Measurements from ENCODE around the gene KRTAP10-6.
"Not testable (repeated sequence)": the region's sequence is repeated elsewhere in the genome, so short reads cannot be mapped to it uniquely, and the experiment has no call there.

The KRTAP10-6 gene

GRCh38 chr21:44582055-44582454 is 10.2 kb downstream of the KRTAP10-6 start:
- H3K4me1 Mint-ChIP-seq (ENCODE audit: low read depth) = peaks cover 15% of the 10 kb centered on the region
- peaks cover 37% of the 10 kb centered on the region for H3K9me3 Mint-ChIP-seq
- H3K36me3 Mint-ChIP-seq (ENCODE audit: low read depth) = peaks cover 3% of the 10 kb centered on the region
- no peak overlapping the region for H3K27ac Mint-ChIP-seq
- no peak overlapping the region for H3K4me3 Mint-ChIP-seq
- H3K27me3 Mint-ChIP-seq (ENCODE audit: low read depth) = peaks cover 26% of the 10 kb centered on the region

GRCh38 chr21:44581158-44581557 is 11.1 kb downstream of the KRTAP10-6 start:
- Mint-ChIP-seq H3K9me3 (peaks cover 44% of the 10 kb centered on the region), H3K27me3 (ENCODE audit: low read depth) (peaks cover 17% of the 10 kb centered on the region), H3K4me3 (no peak overlapping the region), H3K4me1 (ENCODE audit: low read depth) (peaks cover 15% of the 10 kb centered on the region), H3K36me3 (ENCODE audit: low read depth) (peaks cover 3% of the 10 kb centered on the region), H3K27ac (no peak overlapping the region)

GRCh38 chr21:44580231-44580821 is 12.0 kb downstream of the KRTAP10-6 start, which contains the start of gene KRTAP10-5:
TSS of gene KRTAP10-5 (minus strand) at chr21:44580604. CDS start at chr21:44580578, 26 bp downstream.
- not testable (repeated sequence) for H3K36me3 Mint-ChIP-seq (ENCODE audit: low read depth); H3K27ac Mint-ChIP-seq; H3K4me3 Mint-ChIP-seq
- peaks cover 13% of the 10 kb centered on the region for H3K27me3 Mint-ChIP-seq (ENCODE audit: low read depth)
- peaks cover 15% of the 10 kb centered on the region for H3K4me1 Mint-ChIP-seq (ENCODE audit: low read depth)
- H3K9me3 Mint-ChIP-seq = peaks cover 51% of the 10 kb centered on the region

GRCh38 chr21:44579833-44580144 is 12.5 kb downstream of the KRTAP10-6 start:
- Mint-ChIP-seq H3K4me3 (no peak overlapping the region), H3K4me1 (ENCODE audit: low read depth) (peaks cover 16% of the 10 kb centered on the region)

GRCh38 chr21:44579056-44579832 is 13.1 kb downstream of the KRTAP10-6 start:
- Mint-ChIP-seq H3K27me3 (ENCODE audit: low read depth) (peaks cover 7% of the 10 kb centered on the region), H3K27ac (no peak overlapping the region), H3K9me3 (peaks cover 51% of the 10 kb centered on the region), H3K36me3 (ENCODE audit: low read depth) (peaks cover 3% of the 10 kb centered on the region), H3K4me1 (ENCODE audit: low read depth) (peaks cover 14% of the 10 kb centered on the region), H3K4me3 (no peak overlapping the region)

More at GRCh38 chr21:44579833-44580144, 12.5 kb downstream of the KRTAP10-6 start:
- H3K27me3 Mint-ChIP-seq (ENCODE audit: low read depth) = peaks cover 11% of the 10 kb centered on the region
- peaks cover 51% of the 10 kb centered on the region for H3K9me3 Mint-ChIP-seq
- H3K27ac Mint-ChIP-seq = no peak overlapping the region
- H3K36me3 Mint-ChIP-seq (ENCODE audit: low read depth) = peaks cover 3% of the 10 kb centered on the region

GRCh38 chr21:44578371-44579055 is 13.8 kb downstream of the KRTAP10-6 start:
- no peak overlapping the region for H3K27ac Mint-ChIP-seq
- peaks cover 3% of the 10 kb centered on the region for H3K36me3 Mint-ChIP-seq (ENCODE audit: low read depth)
- H3K4me1 Mint-ChIP-seq (ENCODE audit: low read depth) = peaks cover 6% of the 10 kb centered on the region
- H3K4me3 Mint-ChIP-seq = no peak overlapping the region
- H3K9me3 Mint-ChIP-seq = peaks cover 51% of the 10 kb centered on the region
- H3K27me3 Mint-ChIP-seq (ENCODE audit: low read depth) = peaks cover 5% of the 10 kb centered on the region

- Mint-ChIP-seq H3K36me3 (ENCODE audit: low read depth) (no peaks in the 10 kb centered on the region), H3K27me3 (ENCODE audit: low read depth) (peaks cover 5% of the 10 kb centered on the region), H3K4me3 (no peak overlapping the region), H3K9me3 (peaks cover 33% of the 10 kb centered on the region), H3K4me1 (ENCODE audit: low read depth) (peaks cover 2% of the 10 kb centered on the region), H3K27ac (no peak overlapping the region)
Measured at GRCh38 chr21:44576025-44576420, 16.3 kb downstream of the KRTAP10-6 start.

GRCh38 chr21:44575307-44576024 is 16.8 kb downstream of the KRTAP10-6 start:
- no peaks in the 10 kb centered on the region for H3K36me3 Mint-ChIP-seq (ENCODE audit: low read depth)
- H3K27me3 Mint-ChIP-seq (ENCODE audit: low read depth) = peaks cover 5% of the 10 kb centered on the region
- H3K4me3 Mint-ChIP-seq = no peak overlapping the region
- H3K27ac Mint-ChIP-seq = no peak overlapping the region
- peaks cover 27% of the 10 kb centered on the region for H3K9me3 Mint-ChIP-seq
- H3K4me1 Mint-ChIP-seq (ENCODE audit: low read depth) = peaks cover 2% of the 10 kb centered on the region

- H3K4me3 Mint-ChIP-seq = no peak overlapping the region
- H3K9me3 Mint-ChIP-seq = peaks cover 26% of the 10 kb centered on the region
- H3K27ac Mint-ChIP-seq = no peak overlapping the region
- no peaks in the 10 kb centered on the region for H3K36me3 Mint-ChIP-seq (ENCODE audit: low read depth)
- H3K4me1 Mint-ChIP-seq (ENCODE audit: low read depth) = peaks cover 2% of the 10 kb centered on the region
- H3K27me3 Mint-ChIP-seq (ENCODE audit: low read depth) = peaks cover 5% of the 10 kb centered on the region
Measured at GRCh38 chr21:44574457-44575306, 17.6 kb downstream of the KRTAP10-6 start.

GRCh38 chr21:44573630-44574456 is 18.5 kb downstream of the KRTAP10-6 start, which contains the start of gene KRTAP10-4:
TSS of gene KRTAP10-4 (plus strand) at chr21:44573729. CDS start at chr21:44573759, 30 bp downstream.
- not testable (repeated sequence) for H3K4me1 Mint-ChIP-seq (ENCODE audit: low read depth)

GRCh38 chr21:44572959-44573583 is 19.2 kb downstream of the KRTAP10-6 start:
- Mint-ChIP-seq H3K9me3 (peaks cover 22% of the 10 kb centered on the region), H3K36me3 (ENCODE audit: low read depth) (no peaks in the 10 kb centered on the region), H3K4me1 (ENCODE audit: low read depth) (peaks cover 2% of the 10 kb centered on the region), H3K27ac (no peak overlapping the region), H3K4me3 (no peak overlapping the region), H3K27me3 (ENCODE audit: low read depth) (peaks cover 5% of the 10 kb centered on the region)

More at GRCh38 chr21:44573630-44574456, 18.5 kb downstream of the KRTAP10-6 start, which contains the start of gene KRTAP10-4:
- H3K27ac Mint-ChIP-seq; H3K27me3 Mint-ChIP-seq (ENCODE audit: low read depth); H3K4me3 Mint-ChIP-seq; H3K36me3 Mint-ChIP-seq (ENCODE audit: low read depth): not testable (repeated sequence)
- peaks cover 26% of the 10 kb centered on the region for H3K9me3 Mint-ChIP-seq

- peaks cover 5% of the 10 kb centered on the region for H3K27me3 Mint-ChIP-seq (ENCODE audit: low read depth)
- no peak overlapping the region for H3K4me3 Mint-ChIP-seq
- H3K27ac Mint-ChIP-seq = no peak overlapping the region
- peaks cover 2% of the 10 kb centered on the region for H3K4me1 Mint-ChIP-seq (ENCODE audit: low read depth)
- H3K36me3 Mint-ChIP-seq (ENCODE audit: low read depth) = no peaks in the 10 kb centered on the region
- peaks cover 15% of the 10 kb centered on the region for H3K9me3 Mint-ChIP-seq
Measured at GRCh38 chr21:44571844-44572782, 20.2 kb downstream of the KRTAP10-6 start.
